GM18505 (cell line): ENCODE results near the gene HSP90AA1.

Experiments
- ATAC-seq: cut with Tn5 transposase; IDR thresholded peaks from one replicate; pipeline ENCODE4 v1.9.1; 2021; ENCODE audit not compliant: unreplicated experiment
- POLR2A ChIP-seq: IDR thresholded peaks from 4 replicates; pipeline ENCODE4 v1.6.1; 2011; ENCODE audit warnings: borderline replicate concordance; ENCODE audit not compliant: insufficient read depth, insufficient read length; ENCODE audit errors: extremely low read depth

Gene HSP90AA1

DNA sequence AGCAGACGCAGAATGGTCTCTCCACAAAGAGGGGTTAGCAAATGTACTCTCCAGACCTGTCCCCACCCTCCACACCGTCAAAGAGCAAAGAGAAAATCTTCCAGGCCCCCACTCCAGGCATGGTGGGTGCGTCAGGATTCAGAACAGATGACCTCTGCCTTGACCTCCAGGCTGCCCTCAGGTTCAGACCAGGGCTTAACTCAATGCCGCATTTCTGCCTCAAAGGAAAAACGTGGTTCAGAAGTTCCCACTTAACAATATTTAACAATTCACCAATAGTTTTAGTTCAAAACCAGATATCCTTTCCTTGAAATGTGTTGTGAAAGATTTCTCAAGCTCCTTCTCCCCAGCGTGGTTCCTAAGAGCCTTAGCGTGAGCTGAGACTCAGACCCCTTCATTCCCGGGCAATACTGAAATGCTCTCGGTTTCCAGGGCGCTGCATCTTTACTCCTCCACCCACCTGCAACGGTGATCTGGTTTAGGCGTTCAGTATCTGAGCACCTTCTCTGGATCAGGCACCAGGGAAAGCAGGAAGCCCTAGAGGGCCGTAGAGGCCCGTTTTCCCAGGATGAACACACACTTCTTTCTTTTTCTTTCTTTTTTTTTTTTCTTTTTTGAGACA is 22.9 kb downstream of the HSP90AA1 start:
- TF ChIP-seq POLR2A = no peak
- no peak for ATAC-seq

DNA sequence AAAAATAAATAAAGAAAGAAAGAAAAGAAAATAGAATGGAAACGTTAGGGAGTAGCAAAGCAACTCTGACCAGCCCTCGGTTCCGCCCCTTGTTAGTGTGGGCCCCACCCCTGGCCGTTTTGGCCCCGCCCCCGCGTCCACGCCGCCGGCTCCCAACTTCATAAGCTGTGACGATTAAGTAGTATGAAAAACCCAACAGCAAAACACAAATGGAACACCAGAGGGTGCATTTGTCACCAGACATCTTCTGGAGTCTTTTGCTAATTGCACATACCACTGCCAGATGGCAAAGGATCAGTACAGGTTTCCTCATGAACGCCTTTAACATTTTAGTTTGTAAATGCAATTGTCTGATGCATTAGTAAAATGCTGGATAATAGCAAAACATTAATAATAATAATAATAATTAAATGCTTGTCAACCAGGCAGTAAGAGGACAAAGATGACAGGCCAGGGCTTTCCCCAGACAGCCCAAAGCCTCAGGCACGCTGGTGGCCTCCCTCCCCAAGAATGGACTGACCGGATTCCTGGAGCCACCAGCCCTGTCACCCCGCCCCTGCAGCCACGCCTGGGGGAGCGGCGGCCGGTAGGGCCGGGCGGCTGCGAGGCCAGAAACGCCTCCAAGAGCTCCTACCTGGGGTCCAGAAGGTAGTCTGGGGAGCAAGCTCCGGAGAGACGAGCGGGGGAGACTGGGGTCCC is 23.6 kb downstream of the HSP90AA1 start:
- ATAC-seq = no peak

DNA sequence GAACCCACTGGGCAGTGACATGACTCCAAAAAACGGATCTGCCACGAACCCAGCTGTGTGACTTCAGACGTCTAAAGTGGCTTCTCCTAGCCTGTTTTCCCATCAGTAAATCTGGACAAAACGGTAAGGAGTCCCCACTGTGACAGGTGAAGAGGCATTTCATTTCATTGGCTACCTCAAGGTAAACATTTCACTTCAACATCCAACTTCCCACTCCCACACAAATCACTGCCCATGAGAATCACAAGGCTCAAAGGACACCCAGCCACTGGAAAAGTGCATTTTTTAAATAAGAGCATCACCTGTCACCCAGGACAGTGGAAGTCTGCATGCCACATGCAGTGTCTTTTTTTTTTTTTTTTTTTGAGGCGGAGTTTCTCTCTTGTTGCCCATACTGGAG is 27.9 kb downstream of the HSP90AA1 start:
- TF ChIP-seq POLR2A = no peak
- ATAC-seq = no peak

More for the DNA sequence above, 23.6 kb downstream of the HSP90AA1 start:
- TF ChIP-seq POLR2A = no peak

DNA sequence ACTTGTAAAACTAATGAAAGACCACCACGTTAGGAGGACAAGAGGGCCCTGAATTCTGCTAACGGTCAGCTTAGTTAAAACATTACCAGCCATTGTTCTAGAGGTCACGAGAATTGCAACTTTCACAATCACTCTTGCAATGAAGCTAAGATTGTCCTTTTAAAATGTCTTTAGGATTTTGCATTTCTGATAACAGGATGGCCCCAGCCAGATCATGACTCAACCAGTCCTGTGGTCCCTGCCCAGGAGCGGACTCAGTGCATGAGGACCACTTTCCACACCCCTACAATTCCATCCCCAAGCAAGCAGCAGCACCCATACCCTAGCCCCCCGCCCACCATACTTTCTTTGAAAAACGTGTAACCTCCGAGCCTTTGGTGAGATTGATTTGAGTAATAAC is 28.7 kb downstream of the HSP90AA1 start:
- no peak for ATAC-seq

DNA sequence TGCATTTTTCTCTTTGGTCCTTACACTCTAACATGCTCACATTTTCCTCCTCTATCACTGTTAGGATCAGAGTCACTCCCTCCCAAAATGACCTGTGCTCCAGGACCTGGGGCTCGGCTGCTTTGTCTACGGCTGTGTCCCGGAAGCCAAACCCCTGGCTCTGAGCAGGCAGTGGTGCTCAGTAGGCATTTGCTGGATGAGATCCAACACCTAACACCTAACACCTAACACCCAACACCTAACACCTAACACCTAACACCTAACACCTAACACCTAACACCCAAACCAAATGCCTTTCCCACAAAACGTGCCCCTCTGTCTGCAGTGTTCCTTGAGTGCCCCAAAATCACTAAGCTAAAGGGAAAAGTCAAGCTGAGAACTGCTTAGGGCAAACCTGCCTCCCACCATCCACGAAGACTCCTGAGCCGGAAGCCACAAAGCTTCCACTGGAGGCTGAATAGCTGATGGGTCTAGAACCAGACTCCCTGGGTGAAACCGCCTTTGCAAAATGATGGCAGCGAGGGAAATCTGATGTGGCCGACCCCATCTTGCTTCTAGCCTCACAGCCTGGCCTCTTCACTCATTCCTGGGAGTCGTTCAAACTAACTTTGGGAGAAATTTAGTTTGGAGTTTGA is 29.2 kb downstream of the HSP90AA1 start:
- ATAC-seq = no peak
- TF ChIP-seq POLR2A = no peak

More for the DNA sequence above, 28.7 kb downstream of the HSP90AA1 start:
- no peak for TF ChIP-seq POLR2A

DNA sequence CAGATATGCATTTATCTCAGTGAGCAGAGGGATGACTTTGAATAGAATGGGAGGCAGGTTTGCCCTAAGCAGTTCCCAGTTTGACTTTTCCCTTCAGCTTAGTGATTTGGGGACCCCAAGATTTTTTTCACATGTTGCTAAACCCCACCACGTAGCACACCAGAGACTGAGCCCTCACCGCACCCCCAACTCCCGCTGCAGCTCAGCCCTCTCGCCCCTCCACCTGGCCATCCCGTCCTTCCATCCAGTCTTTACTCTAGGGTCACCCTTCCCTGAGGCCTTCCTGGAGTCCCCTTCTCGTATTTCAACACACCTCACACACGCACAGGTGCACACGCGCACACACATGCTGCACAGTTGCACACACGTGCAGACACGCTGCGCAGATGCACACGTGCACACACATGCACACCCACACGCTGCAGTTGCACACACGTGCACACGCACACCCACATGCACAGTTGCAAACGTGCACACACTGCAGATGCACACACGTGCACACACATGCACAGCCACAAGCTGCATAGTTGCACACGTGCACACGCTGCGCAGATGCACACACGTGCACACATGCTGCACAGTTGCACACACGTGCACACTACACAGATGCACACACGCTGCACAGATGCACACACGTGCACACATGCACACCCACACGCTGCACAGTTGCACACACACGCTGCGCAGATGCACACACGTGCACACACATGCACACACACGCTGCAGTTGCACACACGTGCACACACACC is 30.0 kb downstream of the HSP90AA1 start:
- no peak for ATAC-seq
- no peak for TF ChIP-seq POLR2A

DNA sequence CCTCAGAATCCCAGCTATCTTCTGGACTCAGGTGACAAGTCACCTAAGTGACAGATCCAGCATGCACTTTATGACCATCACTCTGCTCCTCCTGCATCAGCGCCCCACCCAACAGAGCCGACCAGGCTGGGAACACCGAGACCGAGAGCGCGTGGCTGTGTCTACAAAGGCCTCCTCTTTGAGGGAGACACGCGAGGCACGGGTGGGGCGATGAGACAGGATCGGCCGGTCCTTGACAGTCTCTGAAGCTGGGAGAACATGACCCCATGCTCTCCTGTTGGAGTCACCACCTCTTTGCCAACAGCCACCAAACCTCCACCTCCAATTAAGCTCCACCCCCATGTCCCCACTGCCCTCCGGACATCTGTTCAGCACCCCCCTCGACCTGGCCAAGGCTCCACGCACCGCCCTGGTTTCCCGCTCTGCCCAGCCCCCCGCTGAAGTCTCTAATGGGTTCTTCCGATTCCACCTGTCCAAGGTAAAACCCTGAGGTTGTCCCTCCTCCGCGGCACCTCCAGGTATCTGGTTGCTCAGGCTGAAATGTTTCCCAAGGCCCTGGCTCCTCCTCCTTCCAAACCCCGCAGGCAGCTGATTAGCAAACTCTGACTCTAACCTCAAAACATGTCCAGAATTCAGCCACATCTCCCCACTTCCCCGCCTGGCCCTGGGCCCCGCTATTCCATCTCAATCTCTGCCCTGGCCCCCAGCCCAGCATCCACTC is 31.5 kb downstream of the HSP90AA1 start:
- no peak for ATAC-seq
- TF ChIP-seq POLR2A = no peak

DNA sequence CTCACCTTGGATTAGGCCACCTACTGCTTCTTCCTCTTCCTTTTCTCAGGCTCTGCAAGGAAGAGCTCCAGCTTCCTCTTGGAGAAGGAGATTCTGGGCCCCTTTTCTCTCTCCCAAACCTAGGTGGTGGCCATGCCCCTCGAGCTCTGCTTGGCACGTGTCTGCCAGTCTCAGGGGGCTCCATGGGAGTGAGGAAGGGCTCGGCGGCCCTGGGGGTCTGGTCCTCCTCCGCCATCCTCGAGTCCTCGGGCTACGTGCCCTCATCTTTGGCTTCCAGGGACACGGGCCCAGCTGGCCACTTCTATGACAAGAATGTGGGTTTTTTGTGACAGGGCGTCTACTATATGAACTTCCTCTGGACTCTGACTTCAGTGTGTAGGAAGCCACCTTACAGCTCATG is 34.3 kb downstream of the HSP90AA1 start:
- ATAC-seq = no peak
- TF ChIP-seq POLR2A = no peak

DNA sequence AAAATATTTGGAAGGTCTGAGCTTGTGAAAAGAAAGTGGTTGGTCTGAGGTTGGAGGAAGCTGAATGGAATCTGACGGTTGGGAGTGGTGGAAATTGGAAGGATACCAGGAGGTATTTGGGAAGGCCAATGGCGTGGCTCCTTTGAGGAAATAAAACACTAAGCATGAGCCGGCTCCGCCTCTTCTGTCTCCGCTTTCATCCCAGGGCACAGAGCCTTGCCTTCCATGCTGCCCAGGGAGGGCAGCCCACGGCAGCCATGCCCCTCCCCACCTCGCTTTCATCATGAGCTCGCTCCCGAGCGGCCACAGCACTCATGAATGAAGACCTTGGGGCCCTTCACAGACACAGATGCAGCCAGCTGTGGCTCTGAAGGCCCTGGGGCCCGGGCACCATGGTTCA is 36.2 kb downstream of the HSP90AA1 start:
- ATAC-seq = no peak

DNA sequence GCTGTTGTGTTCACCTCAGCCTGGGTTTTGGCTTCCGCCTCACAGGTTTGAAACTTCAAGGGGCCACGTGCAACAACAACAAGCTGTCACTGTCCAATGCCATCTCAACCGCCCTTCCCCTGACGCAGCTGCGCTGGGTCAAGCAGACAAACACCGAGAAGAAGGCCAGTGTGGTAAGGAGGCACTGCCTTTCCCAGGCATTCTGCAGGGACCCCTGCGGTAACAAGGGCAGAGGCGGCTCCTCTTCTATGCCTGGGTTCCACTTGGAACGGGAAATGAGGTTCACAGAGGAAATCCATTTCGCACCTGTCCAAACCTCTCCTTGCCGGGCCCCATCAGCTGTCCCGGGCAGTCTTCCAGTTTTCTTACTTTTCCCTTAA is 36.8 kb downstream of the HSP90AA1 start:
- no peak for TF ChIP-seq POLR2A
- no peak for ATAC-seq

More for the DNA sequence above, 36.2 kb downstream of the HSP90AA1 start:
- no peak for TF ChIP-seq POLR2A

DNA sequence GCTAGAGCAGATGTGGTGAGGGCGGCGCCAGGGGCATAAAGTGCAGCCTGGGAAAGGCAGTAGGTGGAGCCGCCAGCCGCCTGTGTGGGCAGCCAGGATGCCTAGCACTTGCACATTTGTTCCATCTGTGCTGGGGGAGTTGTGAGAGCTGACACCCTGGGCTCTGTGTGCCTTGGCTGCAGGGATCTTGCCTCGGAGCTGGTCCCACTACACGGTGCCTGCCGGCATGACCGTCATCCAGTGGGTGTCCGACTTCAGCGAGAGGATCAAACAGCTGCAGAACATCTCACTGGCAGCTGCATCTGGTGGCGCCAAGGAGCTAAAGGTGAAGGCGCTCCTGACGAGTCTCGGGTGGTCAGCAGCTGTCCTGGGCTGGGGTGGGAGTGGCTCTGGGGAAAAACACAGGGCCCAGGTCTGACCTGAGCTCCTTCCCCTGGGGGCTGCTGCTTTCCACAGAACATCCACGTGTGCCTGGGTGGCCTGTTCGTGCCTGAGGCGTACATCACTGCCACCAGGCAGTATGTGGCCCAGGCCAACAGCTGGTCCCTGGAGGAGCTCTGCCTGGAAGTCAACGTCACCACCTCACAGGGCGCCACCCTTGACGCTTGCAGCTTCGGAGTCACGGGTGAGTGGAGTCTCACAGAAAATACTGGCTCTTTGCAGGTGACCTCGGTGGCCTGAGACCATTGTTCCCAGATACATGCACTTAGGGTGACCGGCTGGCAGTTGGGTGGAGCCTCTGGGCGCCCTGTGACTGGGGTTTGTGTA is 37.4 kb downstream of the HSP90AA1 start:
- no peak for TF ChIP-seq POLR2A
- ATAC-seq = no peak
